AML-193 (cell line): ENCODE data around the gene ATG7.
"Not testable (repeated sequence)": the region's sequence is repeated elsewhere in the genome, so short reads cannot be mapped to it uniquely, and the experiment has no call there.

ENCODE experiments used
- DNase-seq, 2 experiments: peaks; one replicate each; lab custom pipeline; 2025; lab: John Stamatoyannopoulos, UW

Gene ATG7

DNA sequence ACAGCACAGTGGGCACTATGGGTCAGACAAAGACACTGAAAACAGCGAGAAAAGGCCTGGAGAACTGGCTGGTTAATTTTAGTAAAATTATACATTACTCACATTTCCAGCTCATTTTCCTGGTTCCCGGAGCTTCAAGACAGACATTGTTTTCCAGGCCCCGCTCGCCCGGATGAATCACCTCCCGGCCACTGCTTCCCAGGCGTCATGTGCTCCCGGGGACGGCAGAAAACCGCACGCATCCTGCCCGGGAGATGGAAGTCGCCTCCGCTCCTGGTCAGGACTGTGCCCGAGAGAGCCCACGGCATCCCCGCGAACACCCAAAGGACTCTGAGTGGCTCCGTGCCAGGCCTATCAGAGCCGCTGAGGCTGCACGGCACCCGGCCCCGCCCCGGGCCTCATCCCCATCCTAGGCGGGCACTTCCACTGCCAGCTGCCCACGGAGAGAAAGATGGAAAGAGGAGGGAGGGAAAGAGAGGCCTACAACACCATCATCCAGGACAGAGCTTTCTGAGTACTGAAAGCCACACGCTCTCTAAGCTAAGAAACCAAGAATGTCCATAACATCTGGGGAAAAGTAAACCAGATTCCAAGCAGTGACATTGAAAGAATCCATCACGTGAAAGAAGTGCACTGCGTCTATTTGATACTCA lies 296.4 kb downstream of the ATG7 start:
- no peak for DNase-seq

DNA sequence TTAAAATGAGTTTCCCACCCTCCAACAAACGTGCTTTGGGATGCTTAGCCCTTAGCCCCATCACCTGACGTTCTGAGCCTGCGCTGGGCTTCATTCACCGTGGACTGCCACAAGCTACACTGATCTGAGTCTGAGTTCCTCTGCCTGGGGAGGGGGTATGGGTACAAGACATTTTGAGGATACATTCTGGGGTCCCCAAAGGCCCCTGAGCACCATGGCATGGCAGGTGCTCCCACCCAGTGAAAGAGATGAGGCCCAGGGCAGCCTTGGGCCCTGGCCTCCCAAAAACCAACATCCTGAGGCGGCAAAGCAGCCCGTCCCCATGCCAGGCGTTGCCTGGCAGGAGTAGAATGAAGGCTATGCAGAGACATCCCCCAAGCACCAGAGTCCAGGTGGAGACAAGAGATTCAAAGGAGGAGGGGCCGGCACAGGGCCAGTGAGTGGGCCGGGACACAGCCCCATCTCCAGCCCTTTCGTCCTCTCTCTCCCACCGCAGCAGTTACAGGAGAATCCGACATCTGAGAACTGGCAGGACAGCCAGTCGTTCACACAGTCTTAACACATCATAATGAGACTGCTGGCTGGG lies 297.1 kb downstream of the ATG7 start:
- DNase-seq = no peak

DNA sequence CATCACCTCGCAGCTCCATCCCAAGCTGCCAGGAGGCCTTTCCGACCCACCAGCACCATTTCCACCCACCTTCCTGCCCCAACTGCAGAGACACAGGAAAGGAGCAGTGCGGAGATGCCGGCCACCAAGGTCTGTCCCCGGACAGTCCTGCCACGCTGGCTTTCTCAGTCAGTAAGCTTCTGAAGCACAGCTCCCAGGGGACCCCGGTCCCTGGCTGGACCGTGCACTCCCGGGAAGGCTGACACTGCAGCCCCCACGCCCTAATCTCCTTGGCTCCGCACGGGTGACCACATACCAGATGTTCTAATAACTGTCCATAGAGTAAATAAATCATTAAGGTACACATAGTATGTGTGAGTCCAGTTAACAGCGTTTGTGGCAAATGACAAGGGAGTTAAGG lies 298.1 kb downstream of the ATG7 start:
- no peak for DNase-seq

DNA sequence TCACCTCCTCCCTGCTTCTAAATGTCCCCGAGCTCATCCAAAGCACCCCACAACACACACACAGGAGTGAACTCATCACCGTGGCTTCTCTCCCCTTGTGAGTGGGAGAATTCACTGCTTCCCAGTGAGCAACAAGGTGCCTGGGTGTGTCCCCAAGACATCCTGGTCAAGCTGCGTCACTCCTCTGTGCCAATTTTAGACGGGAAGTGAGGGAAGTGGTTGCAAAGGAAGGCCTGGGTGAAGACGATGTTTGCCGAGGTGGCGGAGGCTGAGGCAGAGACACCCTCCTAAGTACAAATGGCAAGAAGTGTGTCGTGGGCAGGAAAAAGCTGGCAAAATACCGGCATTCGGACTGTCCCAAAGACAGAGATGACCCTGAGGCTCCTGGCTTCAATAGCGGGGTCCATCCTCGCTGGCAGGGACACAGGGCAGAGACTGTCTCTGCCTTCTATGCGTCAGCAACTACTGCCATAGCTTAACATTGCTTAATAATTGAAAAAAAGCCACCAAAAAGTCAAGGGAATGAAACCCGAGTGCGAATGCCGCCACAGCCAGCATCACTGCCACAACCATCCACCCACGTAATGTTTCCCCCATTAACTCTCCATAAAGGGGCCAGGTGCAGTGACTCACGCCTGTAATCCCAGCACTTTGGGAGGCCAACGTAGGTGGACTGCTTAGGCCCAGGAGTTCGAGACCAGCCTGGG lies 298.7 kb downstream of the ATG7 start:
- DNase-seq = no peak

DNA sequence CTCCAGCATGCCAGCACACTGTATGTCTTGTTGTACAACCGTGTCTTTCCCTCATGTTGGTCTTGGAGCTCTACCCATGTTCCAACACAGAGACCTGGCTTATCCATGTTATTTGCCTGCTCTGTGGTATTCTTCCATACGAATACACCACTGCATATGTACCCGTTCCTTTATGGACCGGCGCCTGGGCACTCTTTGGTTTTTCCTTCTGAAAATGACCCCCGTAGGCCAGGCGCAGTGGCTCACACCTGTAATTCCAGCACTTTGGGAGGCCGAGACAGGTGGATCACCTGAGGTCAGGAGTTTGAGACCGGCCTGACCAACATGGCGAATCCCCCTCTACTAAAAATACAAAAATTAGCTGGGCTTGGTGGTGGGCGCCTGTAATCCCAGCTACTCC lies 300.5 kb downstream of the ATG7 start:
- not testable (repeated sequence) for DNase-seq

DNA sequence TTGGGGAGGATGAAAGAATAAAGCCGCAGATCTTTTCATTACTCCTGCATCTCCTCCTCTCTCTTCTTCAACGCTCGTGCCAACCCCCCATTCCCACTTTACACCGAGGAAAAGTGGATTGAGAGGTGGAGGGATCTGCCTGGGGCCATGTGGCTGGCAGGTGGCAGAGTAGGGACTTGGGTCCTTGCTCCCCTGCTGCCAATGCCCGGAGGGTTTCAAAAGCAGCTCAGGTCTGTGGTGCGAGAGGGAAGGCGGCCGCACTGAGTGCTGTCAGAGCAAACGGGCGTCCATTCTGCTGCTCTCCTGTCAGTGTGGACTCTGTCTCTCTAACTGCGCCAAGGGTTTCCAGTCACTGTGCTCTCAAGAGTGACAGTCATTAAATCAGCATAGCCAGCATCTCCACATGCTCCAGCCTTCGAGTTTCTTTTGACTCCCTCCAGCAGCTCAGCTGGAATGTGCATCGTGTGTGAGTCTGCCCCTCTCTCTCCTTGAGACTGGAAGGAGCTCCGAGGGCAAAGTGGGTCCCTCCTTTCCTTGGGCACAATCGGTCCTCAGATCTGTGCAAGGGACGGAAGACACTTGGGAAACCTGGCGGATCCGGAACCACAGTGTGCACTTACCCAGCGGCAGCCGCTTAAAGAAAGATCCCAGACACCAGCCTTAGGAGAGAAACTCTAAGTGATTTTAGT lies 302.9 kb downstream of the ATG7 start:
- DNase-seq = no peak

DNA sequence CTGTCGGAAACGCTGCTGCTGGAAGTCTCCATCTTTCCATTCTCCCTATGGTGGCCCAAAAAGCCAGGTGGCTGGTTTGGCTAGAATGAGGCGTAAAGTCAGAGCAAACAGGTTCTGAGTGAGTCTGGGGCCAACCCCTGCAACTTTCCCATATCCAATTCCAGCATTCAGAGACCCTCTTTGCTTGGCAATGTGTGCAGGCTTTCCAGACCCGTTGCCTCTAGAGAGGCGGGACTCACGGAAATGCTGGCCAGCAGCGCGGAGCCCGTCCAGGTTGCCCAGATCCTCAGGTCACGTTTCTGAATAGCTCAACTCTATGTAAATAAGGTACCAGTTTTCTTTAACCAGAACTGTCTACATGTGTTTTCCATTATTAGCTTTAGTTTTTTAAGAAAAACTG lies 303.5 kb downstream of the ATG7 start:
- DNase-seq = no peak

DNA sequence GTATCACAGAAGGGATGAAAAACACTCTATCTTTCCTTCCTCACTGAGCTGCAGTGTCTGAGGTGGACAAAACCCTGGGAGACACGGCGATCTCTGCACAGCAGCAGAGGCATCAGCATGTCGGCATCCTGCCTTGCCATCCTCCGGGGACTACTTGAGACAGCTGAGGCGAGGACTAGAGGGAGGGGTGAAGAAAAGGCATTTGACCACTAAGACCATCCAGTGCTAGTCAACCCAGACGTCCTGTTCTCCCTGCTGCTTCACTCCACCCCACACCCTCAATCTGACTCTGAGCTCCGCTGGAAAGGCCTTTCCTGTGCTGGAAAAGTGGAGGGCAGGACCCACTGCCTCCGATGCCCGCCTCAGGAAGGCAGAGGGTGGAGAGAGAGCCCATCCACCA lies 304.3 kb downstream of the ATG7 start:
- no peak for DNase-seq

DNA sequence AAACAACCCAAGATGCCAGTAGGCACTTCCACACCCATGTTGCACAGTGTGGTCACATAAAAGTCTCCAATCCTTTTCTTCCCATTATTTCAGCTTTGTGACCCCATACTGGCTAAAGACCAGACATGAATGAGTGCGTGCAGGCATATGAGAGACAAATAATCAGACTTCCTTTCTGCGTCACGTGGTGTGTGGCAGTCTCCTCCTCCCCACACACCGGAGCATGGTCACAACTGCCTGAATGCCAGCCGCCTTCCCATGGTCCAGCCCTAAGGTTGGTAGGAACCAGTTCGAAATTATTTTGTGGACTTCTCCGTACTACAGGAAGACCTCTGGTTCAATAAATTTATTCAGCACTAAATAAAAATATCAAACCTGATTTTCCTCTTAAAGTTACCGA lies 306.0 kb downstream of the ATG7 start:
- no peak for DNase-seq

DNA sequence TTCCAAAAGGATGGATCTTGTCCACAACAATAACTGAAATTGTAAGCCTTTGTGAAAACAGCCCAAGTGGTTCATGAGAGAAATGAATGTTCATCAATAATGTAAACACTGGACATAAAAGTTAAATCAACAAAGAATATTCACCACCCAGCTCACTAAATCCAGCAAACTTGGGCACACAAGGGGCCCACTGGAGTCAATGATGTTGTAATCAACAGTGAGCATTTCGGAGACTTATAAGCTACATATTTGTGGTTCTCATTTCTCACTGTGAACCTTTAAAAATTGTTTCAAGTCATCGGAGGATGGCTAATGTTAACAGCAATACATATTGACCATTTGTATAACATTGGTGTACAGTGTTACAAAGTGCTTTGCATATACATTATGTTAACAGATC lies 308.4 kb downstream of the ATG7 start:
- DNase-seq = no peak

DNA sequence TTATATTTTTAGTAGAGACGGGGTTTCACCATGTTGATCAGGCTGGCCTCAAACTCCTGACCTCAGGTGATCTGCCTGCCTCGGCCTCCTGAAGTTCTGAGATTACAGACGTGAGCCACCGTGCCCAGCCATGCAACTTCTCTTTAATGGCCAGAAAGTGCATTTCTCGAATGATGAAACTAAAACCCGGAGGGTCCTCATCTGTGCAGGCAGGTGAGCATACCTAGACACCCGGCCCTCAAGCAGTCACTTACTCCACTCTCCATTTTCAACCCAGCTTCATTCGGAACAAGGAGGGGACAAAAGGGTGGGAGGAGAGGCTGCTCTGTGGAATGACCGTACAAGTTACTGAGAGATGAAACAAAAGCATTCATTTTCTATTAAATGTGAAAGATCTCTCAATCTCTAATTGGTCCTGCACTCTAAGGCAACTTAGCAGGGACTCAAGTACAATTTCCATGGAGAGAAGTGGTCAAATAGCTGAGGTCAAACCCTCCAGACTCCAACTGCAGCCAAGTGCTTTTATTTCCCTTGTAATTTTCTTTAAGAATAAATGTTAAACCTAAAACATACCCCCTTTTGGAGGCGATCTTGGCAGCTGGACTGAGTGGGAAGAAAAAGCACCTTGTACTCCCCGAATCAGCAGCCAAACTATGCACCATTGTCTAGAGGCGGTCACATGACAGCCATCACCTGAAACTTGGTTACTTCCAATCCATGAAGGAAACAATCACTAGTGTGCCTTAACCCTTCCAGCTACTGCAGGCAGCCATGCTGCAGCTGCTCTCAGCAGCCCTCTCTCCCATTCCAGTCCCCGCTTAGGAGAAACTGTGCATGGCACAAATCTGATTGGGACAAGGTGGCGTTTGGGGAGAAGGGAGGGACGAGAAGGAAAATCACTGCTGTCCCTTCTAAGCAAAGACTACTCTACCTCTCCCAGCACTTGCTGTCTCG lies 309.3 kb downstream of the ATG7 start:
- DNase-seq = no peak

DNA sequence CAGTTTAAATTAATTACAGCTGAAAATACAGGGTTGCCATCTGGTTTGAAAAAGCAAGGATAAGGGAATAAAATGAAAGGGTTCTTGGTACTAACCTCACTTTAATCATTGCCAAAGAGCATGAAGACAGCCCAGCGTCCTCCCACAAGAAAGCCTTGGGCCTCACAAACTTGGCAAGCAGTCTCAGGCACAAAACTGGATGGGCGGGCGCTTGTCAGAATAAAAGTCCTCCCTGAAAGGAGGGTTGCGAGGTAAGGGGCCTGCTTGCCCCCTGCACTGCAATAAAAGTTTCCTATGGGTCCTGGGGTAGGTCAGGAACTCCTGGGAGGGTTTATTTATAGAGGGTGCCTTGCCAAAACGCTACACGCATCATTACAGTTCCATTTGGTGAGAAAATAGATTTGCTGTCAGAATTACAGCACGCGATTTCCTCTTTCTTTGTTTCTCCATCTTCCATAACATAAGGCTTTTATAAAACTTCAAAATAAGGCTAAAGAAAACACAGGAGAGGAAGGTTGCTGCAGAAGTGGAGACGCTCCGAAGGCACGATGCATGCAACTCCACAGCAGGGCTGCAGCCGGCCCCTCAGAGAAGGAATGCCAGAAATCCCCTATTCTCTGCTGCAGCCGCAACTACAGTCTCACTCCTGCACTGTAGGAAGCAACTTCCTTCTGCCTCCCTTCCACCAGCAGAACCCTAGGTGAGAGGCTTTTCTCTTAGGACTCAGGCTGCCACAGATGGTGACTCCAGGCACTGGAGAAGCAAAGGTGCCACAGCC lies 310.2 kb downstream of the ATG7 start:
- DNase-seq = no peak

DNA sequence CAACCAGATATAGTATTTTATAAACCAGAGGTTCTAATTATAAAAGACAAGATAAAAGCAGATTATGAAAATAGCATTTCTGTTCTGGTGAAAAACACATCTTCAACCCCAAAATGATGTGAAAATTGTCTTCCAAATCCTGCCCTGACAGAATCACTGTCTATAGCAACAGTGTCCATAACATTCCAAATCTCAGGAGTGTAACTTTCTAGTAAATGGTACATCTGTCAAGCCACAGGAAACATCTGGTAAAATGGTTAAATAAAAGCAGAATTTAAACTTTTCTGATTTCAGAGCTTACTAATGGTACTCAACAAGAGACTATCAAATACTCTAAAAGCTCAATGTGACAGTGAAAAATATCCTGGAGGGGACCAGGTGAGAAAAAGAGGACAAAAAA lies 311.0 kb downstream of the ATG7 start:
- DNase-seq = no peak

DNA sequence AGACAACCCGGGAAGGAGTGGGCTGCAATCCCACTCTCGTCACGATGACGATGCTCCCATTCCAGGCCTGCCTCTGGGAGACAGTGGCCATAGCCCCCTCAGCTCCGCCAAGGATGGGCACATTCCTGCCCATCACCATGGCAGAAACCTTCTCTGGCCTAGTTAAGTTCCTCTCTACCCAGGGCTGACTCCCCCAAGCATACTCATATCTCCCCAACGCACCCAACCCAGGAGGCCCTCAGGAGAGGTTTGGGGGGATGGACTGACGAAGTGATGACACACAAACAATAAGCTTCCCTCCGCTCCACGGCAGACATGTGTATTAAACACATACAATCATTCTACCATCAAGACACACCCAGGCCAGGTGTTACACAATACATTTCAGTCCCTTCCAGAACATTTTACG lies 311.4 kb downstream of the ATG7 start:
- DNase-seq = no peak

DNA sequence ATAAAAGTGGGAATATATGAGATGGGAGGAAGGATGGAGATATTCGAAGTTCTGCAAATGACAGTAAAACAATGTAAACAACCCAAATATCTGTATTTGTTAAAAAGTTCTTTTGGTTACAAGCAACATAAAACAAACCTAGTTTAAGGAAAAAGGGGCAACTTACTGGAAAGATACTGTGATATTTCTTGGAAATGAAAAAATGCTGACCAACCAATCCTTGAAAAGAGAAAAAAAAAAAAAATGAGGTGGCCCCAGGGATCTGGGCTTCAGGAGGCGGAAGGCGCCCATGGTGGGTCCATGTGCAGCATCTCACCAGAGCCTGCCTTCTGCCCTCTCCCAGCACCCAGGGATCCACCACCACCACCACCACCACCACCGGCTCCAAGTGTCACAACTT lies 312.4 kb downstream of the ATG7 start:
- no peak for DNase-seq

DNA sequence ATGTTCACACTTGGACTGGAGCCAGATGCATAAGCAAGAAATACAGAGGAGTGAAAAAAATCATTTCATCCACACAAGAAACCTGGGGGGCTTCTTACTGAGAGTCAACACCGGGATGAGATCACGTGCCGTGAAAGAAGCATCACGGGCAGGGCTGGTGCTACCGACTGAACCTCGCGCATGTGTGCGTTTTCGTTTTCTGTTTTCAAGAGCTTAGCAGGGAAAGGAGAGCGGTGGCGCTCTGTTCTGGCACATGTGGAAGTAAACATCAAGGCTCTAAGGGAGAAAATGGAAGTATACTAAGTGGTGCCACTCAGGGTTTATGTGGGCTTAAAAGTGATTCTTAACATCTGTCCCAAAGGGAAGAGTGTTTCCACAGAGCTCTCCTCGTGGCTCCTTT lies 315.6 kb downstream of the ATG7 start:
- no peak for DNase-seq

DNA sequence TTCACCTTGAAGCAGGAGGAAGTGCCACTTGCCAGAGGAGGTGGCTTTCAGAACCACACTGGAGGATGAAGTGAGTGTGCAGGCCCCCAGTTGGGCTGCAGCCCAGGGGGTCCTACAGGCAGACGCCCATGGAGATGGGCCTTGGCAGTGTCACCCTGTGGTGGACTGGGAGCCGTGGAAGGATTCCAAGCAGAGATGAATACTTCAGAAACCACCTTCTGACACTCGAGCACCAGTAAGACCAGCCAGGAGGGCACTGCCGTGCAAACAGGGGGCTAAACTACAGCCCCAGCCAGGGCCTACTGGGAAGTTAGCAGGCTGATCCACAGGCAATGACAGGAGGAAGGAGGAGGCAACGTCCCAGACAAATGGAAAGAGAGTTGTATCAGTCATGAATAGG lies 316.1 kb downstream of the ATG7 start:
- no peak for DNase-seq

DNA sequence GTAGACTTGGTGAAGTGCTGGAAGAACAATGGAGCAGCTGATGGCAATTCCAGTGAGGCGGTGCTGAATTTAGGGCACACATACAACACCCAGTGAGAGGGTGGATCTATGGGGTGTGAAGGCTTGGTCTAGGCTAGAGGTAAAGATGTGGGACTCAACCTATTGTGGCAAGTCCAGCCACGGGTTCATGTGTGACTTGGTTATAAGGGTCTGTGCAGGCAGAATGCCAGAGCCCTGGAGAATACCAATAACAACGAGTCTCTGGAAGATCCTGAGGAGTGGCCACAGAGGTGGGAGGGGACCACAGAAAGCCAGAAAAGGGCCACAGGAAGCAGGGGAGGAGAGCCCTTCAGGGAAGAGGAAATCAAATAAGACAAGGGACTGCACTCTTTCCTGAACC lies 316.6 kb downstream of the ATG7 start:
- no peak for DNase-seq

DNA sequence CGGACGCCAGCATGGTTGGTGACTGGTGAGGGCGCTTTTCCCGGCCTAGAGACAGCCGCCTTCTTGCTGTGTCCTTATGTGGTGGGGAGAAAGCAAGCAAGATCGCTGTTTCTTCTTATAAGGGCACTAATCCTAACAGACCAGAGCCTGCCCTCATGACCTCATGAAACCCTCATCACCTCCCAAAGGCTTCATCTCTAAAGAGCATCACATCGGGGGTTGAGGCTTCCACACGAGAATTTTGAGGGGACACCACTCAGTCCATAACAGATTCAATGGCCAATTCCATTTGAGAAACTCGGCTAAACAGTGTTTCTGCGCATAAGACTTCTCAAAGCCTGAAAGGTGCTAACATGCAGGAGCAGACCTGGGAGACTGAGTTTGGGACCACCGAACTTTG lies 317.5 kb downstream of the ATG7 start:
- DNase-seq = no peak

DNA sequence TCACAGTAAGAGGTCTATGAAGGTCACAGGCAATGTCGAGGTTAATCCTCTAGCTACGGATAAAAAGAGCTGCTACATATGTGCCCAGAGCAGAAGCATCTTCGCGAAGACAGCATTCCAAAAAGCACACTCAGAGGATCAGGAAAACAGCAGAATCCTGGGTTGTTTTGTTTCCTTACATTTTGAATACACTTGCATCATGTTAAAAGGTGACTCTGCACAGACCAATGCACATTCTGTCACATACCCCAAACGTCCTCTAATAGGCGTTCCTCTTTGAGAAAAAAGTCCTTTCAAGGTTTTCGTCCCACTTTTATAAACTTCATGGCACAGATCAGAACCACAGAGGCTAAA lies 318.8 kb downstream of the ATG7 start:
- no peak for DNase-seq
